HG02870 (cell line): ENCODE results near the gene GRIK4.

Experiments used
- ATAC-seq: cut with Tn5 transposase; IDR thresholded peaks from one replicate; pipeline ENCODE4 v1.9.1; 2021; ENCODE audit warnings: mild to moderate bottlenecking, moderate library complexity; ENCODE audit not compliant: unreplicated experiment

The GRIK4 gene

DNA sequence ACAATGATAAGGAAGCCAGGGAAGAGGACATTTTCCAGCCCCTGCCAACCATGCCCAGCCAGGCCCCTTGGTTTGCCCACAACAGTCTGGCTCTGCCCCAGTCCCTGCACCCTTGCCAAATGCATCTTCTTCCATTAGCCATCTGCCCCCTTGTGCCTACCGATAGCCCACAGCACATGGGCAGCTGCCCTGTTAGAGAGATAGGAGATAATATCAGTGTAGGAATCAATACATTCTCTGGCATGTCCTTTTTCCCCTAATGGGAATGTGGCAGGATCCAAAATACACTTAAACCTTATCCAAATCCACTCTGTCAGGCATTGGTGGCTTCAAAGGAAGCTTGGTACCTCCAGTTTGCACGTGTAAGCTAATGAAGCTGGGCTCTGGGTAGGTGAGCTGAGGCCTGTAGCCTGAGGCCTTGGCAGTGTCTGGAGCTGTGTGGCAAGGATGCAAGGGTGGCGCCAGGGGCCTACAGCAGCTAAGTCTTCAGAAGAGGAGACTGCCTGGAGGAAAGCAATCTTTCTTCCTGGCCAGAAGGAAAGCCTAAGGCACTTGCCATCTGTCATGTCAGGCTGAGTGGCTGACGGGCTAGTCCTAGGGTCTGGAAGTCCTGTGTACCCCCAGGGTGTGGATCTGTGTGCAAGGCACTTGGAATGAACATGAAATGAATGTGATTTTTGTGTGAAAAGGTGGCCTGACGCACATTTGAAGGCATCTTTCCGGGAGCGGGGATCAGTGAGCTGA is 348.2 kb downstream of the GRIK4 start:
- no peak for ATAC-seq

DNA sequence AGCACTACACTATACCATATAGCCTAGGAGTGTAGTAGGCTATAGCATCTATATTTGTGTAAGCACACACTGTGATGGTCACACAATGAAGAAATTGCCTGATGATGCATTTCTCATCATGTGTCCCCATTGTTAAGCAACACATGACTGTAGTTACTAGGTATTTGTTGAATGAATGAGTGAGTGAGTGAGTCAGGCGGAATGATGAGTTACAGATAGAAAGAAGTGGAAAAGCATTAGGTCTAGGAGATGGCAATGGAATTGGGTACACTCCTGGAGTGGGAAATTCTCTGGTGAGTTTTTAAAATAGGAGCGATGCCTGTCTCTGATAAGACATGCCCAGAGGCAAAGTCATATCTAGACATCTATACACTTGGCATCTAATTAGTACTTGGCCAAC is 351.8 kb downstream of the GRIK4 start:
- ATAC-seq, result no peak

DNA sequence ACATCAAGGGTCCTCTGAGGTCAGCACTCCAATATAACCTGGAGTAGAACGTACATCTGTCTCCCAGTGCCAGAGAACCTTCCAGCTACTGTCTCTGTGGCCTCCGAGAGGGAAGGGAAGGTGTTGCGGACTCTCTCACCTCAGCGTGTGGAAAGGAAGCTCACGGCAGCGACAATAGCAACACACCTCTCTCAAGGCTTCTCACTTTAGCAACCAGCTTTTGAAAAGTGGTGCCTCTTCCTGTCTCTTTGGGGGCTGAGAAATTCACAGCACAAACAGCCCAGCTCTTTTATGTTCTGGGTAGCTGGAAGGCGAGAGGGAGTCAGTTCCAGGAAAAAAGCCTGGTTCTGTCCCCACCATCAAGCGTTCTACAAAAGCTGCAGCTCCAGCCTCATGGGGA is 355.5 kb downstream of the GRIK4 start:
- no peak for ATAC-seq

DNA sequence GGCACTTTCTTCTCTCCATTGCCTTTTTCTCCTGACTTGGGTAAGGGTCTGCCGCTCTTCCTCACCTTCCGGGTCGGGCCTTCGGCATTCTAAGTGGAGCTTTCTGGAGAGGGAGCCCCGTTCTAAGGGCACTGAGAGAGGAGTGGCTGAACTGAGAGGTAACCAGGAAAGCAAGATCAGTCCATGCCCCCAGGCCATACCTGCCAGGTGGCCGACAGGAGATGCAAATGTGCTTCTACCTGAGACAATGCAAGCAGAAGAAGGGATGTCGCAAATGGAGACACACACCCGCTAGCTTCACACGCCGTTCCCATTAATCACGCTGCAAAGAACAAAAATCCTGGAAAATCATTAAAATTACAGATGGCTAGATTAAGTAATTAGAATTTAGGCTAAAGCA is 356.0 kb downstream of the GRIK4 start:
- no peak for ATAC-seq

DNA sequence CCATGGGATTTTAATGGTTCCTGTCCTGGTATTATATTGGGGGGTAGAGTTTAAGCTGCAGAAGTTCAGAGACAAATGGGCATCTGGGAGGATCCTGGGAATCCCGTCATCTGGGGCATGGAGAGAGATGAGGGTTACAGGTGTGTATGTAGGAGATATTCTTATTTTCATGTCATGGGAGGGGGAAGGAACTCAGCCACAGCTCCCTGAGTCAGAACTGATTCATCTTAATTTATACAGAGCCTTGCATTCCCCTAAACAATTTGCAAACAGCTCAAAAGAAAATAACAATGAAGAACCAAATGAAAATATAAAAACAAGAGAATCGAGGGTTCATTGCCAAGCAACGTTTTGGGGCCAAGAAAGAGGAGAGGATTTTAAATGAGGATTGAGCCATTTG is 356.4 kb downstream of the GRIK4 start:
- no peak for ATAC-seq

DNA sequence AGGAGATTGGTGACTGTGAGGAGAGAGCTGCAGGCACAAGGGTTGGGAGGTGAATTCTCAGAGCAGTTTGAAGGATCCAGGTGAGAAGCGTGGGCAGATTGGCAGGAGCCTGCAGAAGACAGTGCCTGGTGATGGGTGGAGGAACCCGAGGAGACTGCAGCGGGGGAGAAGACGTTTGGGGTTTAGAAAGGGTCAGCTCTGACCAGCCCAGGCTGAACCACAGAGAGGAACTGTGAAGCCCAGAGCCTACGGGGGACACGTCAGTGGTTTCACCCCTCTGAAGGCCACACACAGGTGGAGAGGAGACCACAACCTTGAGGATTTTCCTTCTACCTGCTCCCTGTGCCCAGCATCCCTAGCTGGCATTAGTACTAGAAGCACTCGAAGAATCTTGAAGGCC is 357.5 kb downstream of the GRIK4 start:
- no peak for ATAC-seq

DNA sequence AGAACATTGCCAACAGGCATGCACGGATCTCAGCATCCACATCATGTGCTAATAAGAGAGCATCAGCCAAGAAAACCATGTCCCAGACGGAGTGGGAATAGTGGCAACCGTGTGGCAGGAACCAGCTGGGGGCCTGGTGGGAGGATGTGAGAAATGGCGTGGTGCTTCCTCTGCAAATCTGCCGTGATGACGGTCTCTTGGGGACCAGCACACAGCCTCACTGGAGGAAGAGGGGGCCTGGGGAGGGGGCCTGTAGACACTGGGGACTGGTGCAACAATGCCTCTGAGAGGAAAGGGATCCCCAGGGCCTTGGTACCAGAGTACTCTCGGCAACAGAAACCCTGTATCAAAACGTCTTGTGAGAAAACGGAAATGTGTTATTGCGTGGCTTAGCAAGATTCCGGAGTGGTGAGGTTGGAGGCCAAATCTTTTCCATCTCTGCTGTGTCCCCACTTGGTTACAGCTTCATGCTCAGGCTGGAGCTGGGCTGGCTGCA is 358.0 kb downstream of the GRIK4 start:
- ATAC-seq, result no peak

DNA sequence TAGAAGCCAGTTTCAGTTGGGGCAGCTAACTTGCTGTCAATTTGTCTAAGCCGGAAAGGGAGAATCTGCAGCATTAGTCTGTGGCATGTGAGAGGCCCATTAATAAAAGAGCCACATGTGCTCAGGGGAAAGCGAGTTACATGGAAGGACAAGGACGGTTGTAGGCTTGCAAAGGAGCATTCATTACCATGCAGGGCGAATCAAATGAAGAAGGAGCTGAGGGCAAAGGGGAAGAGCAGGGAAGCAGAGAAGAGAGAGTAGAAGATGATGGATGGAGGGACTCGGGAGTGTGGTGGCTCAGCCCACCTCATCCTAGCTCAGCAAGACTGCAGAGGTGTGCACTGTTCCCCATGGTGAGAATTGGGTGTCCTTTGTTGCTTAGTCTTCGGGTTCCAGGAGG is 359.6 kb downstream of the GRIK4 start:
- ATAC-seq, result no peak

DNA sequence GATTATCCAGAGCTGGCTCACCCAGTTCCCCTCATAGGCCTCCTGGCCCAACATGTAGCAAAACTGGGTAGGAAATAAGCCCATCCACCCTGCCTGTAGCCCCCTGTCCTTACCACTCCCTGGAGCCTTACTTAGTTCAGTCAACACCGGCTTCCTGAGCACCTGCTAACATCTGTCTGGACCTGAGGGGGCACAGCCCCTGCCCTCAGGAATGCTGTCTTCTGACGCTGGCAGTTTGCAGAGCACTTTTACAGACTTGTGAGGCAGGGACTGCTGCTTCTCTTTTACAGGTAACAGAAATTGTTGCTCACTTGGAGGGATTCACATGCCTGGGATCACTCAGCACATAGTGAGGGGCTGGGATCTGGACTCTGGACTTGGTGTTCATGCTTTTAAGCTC is 360.4 kb downstream of the GRIK4 start:
- ATAC-seq, result no peak

DNA sequence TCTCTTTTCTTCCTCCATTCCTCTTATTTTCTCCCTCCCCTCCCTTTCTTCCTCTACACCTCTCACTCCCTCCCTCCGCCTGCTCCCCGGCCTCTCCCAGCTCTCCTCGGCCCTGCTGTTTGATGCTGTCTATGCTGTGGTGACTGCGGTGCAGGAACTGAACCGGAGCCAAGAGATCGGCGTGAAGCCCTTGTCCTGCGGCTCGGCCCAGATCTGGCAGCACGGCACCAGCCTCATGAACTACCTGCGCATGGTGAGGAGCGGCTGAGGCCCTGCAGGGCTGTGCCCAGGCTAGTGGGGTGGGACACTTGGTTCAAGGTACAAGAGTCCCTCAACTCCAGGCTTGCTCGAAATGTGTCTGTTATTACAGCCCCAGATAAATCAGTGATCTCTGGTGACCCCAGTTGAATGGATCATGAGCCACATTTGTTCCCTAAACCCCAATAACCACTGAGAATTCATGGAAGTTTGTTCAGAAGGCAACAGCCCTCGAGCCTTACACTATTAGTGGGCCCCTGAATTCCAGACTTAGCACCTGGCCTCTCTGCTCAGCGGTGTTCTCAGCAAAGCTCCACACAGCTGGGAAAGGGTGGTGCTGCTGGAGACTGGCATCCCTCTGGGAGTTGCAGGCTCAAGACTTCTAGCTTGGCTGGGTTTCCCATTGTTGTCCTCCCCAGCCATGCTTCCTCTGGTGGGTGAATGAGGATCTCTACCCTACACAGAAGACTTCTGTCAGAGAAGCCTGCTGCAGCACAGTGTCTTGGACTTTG is 362.6 kb downstream of the GRIK4 start:
- no peak for ATAC-seq

DNA sequence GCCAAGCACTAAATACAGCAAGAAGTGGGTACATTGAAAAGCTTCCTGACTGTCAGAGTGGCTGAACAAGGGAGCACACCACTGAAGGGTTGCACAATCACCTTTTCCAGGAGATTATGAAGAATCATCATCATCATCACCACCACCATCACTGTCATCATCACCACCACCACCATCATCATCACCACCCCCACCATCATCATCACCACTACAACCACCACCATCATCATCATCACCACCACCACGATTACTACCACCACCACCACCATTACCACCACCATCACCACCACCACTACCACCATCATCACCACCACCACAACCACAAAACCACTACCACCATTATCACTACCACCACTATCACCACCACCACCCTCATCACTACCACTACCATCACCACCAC is 364.4 kb downstream of the GRIK4 start:
- no peak for ATAC-seq

DNA sequence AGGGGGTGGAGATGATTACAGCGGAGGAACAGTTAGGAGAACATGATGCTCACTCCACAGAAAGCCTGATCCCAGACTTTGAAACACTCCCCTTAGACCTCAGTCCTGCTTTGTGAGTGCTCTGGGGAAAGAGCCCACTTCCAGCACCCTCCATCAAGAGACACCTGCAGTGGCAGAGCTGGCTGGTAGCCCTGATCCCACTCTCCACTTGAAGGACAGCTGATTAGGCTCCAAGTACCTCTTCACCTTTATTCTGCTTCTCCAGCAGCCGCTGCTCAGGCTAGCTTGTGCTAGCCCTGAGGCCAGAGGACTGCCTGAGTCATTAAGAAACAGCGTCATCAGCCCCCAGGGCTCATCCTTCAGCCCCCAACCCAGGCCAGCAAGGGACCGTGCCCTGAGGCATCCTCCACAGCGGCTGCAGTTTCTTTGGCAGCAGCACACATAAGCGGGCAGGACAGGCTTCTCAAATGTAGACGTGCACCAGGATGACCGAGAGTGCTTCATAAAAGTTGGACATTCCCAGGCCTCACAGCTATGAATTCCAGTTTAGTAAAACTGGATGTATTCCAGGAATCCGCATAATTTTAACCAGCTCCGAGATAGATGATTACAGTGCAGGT is 366.3 kb downstream of the GRIK4 start:
- ATAC-seq, result no peak

DNA sequence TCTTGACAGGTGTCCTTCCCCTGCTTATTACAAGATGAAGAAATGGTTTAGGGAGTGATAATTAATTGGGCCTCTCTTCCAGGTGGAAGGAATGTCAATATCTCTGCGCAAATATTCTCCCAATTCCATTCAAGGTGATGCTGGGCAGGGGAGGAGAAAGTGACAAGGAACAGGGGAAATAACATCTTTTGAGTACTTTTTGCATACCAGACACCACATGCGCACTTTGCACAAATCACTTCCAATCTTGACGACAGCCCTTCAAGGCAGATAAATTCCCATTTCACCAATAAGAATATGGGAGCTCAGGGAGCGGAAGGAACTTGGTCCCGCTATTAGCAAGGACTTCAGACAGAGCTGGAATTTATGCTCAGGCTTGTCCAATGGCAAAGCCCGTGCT is 367.2 kb downstream of the GRIK4 start:
- no peak for ATAC-seq

DNA sequence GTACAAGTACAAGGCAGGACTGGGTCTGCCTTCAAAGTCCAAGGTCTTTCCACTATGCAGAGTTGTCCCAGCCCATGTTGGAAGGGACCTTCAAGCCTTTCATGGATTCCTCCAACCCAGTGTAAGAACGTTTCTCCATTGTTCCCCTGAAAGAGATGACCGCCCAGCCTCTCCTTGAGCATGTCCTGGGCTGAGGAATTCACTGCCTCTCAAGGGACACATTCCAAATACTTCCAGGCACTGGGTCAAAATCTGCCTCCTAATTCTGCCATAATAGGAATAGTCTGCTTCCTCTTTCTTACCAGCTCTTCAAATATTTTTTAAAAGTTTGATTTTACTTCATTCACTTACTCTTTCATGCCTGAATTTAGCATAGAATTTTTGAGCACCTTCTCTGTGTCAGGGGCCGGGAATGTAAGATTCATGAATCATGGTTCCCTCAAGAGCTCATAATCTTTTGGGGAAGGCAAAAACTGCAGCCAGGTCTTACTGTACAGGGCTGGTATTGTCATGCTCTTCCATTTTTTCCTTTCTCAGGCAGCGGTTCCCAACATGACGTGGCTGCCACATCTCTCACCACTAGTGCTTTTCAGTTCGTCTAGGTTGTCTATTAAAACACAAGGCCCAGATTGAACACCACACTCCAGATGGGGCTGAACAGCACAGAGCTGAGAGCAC is 369.1 kb downstream of the GRIK4 start:
- no peak for ATAC-seq

DNA sequence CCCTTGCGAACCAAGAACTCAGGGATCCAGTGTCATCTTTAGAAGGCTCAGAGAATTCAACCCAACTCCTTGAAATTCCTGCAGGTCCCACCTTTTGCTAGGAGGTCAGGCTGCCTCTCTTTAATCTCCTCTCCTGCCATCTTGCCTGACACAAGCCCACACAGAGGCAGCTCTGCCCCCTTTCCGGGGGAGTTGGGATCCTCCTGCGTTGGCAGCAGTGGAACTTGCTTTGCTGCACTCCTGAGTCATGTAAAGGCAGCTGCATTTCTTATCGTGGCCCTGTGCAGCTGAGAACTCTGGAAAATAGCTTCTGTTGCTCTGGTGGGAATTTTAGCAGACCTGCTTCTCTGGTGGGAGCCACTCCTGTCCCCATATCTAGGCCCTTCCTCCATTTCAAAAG is 370.0 kb downstream of the GRIK4 start:
- no peak for ATAC-seq

DNA sequence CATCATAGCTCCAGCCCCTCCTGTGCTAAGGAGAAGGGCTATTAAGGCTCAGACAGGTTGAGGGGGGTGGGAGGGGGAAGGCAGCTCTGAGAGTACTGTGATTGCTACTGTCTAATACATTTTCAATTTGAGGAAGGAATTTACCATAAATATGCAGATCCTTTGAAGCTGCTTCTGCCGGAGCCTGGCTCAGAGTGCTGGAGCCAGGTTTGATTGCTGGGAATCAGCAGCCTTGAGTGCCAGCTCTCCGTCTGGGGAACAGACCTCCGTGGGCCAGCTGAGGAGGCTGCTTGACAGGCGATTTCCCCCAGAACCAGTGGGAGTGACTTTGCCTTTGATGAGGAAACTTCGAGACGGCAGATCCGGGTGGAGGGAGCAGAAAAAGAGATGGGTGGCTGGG is 370.6 kb downstream of the GRIK4 start:
- no peak for ATAC-seq

DNA sequence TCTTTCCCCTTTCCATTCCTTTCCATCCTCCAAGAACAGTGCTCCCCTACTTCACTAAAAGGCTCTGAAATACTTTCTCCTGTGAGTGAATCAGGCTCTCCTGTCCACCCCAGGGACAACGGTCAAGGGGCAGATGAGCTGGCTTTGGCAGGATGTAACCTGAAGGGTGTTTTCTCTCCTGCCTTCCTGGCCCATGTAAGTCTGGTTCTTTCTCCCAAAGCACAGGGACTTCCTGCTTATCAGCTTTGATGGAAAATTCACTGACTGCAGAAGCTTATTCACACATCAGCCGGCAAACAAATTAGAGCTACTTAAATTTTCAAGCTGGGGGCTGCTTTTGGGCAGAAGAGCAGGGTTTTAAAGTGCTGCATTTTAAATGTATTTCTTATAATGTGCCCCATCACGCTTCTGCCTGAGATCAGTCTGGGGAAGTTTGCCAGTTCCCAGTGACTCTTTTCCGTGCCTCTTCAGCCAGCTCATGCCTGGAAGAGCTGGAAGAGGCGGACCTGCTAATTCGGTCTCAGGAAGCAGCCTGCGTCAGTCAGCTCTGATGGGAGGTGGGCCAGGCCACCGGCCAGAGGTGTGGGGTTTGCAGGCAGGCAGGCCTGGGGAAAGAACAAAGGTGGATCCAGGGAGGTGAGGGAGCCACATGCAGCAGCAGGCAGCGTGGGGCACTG is 372.0 kb downstream of the GRIK4 start:
- no peak for ATAC-seq

DNA sequence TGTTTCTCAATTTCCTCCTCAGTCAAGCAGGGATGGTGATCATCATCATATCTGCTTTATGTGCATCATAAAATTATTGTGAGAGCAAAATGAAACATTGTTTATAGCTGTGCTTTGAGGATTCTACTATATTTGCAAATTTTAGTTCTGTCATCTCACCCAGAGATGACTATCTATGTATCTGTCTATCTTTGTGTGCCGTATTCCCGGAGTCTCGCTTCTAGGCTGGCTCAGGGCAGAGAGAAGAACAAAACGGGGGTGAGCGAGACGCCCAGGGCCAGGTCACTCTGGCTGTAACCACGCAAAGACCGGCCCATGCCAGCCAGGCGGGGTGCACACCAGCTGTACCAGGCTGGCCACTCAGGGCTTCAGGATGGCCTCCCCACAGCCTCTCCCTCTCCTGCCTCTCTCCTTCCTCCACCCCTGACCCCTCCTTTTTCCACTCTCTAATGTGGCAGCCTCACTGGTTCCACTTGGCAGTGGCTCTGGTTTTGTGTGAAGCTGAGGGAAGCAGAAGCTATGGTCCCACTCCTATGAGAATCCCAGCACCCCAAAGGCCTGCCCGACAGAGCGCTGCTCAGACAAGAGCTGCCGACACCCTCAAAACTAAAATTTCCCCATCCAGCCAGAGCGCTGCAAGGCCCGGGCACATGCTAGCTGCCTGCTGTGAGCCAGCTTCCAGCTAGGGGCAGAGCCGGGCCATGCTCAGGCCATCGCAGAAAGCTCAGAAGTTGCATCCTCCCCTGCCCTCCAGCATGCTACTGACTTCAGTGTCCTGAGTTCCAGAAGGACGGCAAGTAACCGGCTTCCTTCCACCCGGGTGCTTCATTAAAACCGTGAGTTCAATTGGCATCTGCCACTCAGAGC is 372.8 kb downstream of the GRIK4 start:
- no peak for ATAC-seq

DNA sequence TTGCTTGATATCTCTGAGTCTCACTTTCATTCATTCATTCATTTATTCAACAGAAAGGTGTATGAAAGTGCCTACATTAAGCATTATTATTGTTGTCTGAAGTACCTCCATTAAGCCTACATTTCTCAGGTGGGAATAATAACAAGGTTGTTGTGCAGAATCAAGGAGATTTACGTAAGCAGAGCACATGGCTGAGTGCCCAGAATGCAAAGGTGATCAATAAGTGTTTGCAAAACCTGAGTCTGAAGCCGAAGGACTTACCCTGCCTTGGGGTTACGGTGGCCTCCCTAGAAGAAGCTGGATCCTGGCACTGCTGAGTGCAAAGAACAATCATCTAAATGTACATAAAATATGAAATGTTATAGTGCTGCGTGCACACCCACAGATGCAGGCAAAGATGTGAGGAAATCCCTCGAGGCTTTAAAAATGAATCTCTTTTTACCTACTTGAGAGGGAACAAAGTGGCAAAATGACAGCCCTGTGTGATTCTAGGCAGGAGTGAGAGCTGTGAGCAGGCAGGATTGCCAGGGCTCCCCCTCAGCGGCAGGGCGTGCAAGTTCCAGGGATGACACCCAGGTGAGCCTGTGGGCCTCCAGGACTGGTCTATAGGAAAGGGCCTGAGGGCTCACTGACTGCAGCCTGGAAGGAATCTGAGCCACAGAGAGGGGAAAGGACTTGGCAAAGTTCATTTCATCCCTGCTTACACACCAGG is 379.2 kb downstream of the GRIK4 start:
- no peak for ATAC-seq
